ENCODE measurements around the gene GNAS-AS1. TPM values are rescaled to one million over a fixed set of nuclear protein-coding genes. Genes with fewer than 3 reads are reported as not detected.
A peak's percentile ranks its signal among the peaks of the same experiment; 100 is the strongest.

The GNAS-AS1 gene
- total RNA-seq, 1 experiment from 2014 or later: 6.8 TPM

DNA sequence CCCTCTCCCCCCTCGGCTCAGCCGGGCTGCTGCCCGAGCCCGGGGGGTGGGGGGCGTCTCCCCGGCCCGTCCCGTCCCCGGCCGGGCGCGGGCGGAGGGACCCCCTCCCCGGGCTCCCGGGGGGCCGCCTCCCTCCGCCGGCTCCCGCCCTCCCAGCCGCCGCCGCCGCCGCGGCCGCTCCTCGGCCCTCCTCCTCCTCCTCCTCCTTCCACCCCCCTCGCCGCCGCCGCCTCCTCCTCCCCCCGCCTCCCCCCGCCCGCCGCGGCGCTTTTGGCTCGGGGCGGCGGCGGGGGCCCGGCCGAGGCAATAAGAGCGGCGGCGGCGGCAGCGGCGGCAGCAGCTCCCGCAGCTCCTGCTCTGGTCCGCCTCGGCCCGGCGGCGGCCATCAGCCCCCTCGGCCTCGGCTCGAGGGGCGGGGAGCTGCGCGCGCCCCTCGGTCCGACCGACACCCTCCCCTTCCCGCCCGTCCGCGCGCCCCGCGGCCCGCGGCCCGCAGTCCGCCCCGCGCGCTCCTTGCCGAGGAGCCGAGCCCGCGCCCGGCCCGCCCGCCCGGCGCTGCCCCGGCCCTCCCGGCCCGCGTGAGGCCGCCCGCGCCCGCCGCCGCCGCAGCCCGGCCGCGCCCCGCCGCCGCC lies 40.5 kb upstream of the GNAS-AS1 start:
- DNase-seq: peak in 1 of 2 experiments; percentile 67
- H3K9me2 ChIP-seq (ENCODE audit: insufficient read depth): no peaks in the 10 kb centered on the region
- H3K4me1 ChIP-seq (replicated peaks; ENCODE audit: insufficient read depth): peaks cover 34% of the 10 kb centered on the region
- POLR2A ChIA-PET (ENCODE audit: unreplicated experiment): interaction anchor here (0.5 to 0.6 kb wide), 2 partner anchors 141 to 531 kb away, joined by 3 to 7 read pairs; no protein-coding TSS in a partner anchor
- no peaks in the 10 kb centered on the region for H3K27me3 ChIP-seq (ENCODE audit: insufficient read depth, low read depth)
- peak overlapping the region; percentile 82 for H3K4me2 ChIP-seq
- 0 out of 2 replicates have a peak, but pooled peaks cover 20% of the 10 kb centered on the region for H3K36me3 ChIP-seq (ENCODE audit: low read depth)
- H2AFZ ChIP-seq: peak overlapping the region; percentile 78; the same call in 1 of the 2 replicates
- CTCF ChIA-PET: interaction anchor here (0.6 kb wide), 1 partner anchor 140 kb away, joined by 5 read pairs; no protein-coding TSS in a partner anchor
- H3K27ac ChIP-seq: peak overlapping the region; percentile 85; the same call in 1 of the 2 replicates
- H4K20me1 ChIP-seq (ENCODE audit: insufficient read depth): peaks cover 31% of the 10 kb centered on the region
- intact Hi-C loops (cut with micrococcal nuclease; ENCODE audit: unreplicated experiment): loop anchor here (1.0 to 5.0 kb wide), 2 partner anchors 90 to 196 kb away; partner anchors contain the start of gene NELFCD
- BruUV-seq (replicated peaks): no TSS peak
- H3K4me3 ChIP-seq: peak overlapping the region; percentile 83; the same call in 1 of the 2 replicates
- peaks cover under 1% of the 10 kb centered on the region; the same call in 1 of the 2 replicates for H3F3A ChIP-seq (ENCODE audit: insufficient read depth, low read depth)
- no peaks in the 10 kb centered on the region for H3K9me3 ChIP-seq (ENCODE audit: insufficient read depth, low read depth)
- peaks cover 56% of the 10 kb centered on the region for H3K79me2 ChIP-seq (ENCODE audit: low read depth)
- TF ChIP-seq, protein P1, sequence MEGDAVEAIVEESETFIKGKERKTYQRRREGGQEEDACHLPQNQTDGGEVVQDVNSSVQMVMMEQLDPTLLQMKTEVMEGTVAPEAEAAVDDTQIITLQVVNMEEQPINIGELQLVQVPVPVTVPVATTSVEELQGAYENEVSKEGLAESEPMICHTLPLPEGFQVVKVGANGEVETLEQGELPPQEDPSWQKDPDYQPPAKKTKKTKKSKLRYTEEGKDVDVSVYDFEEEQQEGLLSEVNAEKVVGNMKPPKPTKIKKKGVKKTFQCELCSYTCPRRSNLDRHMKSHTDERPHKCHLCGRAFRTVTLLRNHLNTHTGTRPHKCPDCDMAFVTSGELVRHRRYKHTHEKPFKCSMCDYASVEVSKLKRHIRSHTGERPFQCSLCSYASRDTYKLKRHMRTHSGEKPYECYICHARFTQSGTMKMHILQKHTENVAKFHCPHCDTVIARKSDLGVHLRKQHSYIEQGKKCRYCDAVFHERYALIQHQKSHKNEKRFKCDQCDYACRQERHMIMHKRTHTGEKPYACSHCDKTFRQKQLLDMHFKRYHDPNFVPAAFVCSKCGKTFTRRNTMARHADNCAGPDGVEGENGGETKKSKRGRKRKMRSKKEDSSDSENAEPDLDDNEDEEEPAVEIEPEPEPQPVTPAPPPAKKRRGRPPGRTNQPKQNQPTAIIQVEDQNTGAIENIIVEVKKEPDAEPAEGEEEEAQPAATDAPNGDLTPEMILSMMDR (conservative IDR thresholded peaks at IDR 0.05): no peak
- no peak for TF ChIP-seq EZH2 (IDR thresholded peaks at IDR 0.05; ENCODE audit: low read depth)

- no peaks in the 10 kb centered on the region for H3F3A ChIP-seq (ENCODE audit: insufficient read depth, low read depth)
- peak overlapping the region; percentile 78; the same call in 1 of the 2 replicates for H2AFZ ChIP-seq
- POLR2A ChIA-PET (ENCODE audit: unreplicated experiment): interaction anchor here (0.5 to 0.6 kb wide), 2 partner anchors 142 to 530 kb away, joined by 3 to 7 read pairs; no protein-coding TSS in a partner anchor
- peaks cover 34% of the 10 kb centered on the region for H3K4me1 ChIP-seq (replicated peaks; ENCODE audit: insufficient read depth)
- intact Hi-C loops (cut with micrococcal nuclease; ENCODE audit: unreplicated experiment): loop anchor here (1.0 to 5.0 kb wide), 2 partner anchors 91 to 197 kb away; partner anchors contain the start of gene NELFCD
- no peaks in the 10 kb centered on the region for H3K9me2 ChIP-seq (ENCODE audit: insufficient read depth)
- TF ChIP-seq, protein P1 (conservative IDR thresholded peaks at IDR 0.05): no peak
- TF ChIP-seq EZH2 (IDR thresholded peaks at IDR 0.05; ENCODE audit: low read depth): no peak
- CTCF ChIA-PET: no interaction called here
- peak in 1 of 2 experiments; percentile 59 for DNase-seq
- H3K36me3 ChIP-seq (ENCODE audit: low read depth): 0 out of 2 replicates have a peak, but pooled peaks cover 15% of the 10 kb centered on the region
- BruUV-seq (replicated peaks): no TSS peak
- peak overlapping the region; percentile 82 for H3K4me2 ChIP-seq
- H3K27me3 ChIP-seq (ENCODE audit: insufficient read depth, low read depth): no peaks in the 10 kb centered on the region
- H3K9me3 ChIP-seq (ENCODE audit: insufficient read depth, low read depth): no peaks in the 10 kb centered on the region
- peaks cover 50% of the 10 kb centered on the region for H3K79me2 ChIP-seq (ENCODE audit: low read depth)
- peak overlapping the region; percentile 45 for H3K27ac ChIP-seq
- H4K20me1 ChIP-seq (ENCODE audit: insufficient read depth): peaks cover 25% of the 10 kb centered on the region
- peak overlapping the region; percentile 55; the same call in 1 of the 2 replicates for H3K4me3 ChIP-seq
Observed at GRCh38 chr20:58890518-58891085, 39.9 kb upstream of the GNAS-AS1 start.

- intact Hi-C loops (cut with micrococcal nuclease; ENCODE audit: unreplicated experiment): loop anchor here (2.0 to 5.0 kb wide), 2 partner anchors 153 to 197 kb away; partner anchors contain the start of gene PRELID3B
- Histone ChIP-seq H3K27me3 (ENCODE audit: insufficient read depth, low read depth) (no peaks in the 10 kb centered on the region), H3K4me1 (replicated peaks; ENCODE audit: insufficient read depth) (peaks cover 31% of the 10 kb centered on the region), H3K79me2 (ENCODE audit: low read depth) (peaks cover 43% of the 10 kb centered on the region), H3K9me2 (ENCODE audit: insufficient read depth) (no peaks in the 10 kb centered on the region), H3K27ac (peak overlapping the region; percentile 45; the same call in 1 of the 2 replicates), H3K9me3 (ENCODE audit: insufficient read depth, low read depth) (no peaks in the 10 kb centered on the region), H3K4me2 (peak overlapping the region; percentile 82), H3K4me3 (peak overlapping the region; percentile 55; the same call in 1 of the 2 replicates), H3K36me3 (ENCODE audit: low read depth) (0 out of 2 replicates have a peak, but pooled peaks cover 15% of the 10 kb centered on the region), H2AFZ (peak overlapping the region; percentile 78; the same call in 1 of the 2 replicates), H3F3A (ENCODE audit: insufficient read depth, low read depth) (no peaks in the 10 kb centered on the region), H4K20me1 (ENCODE audit: insufficient read depth) (peaks cover 18% of the 10 kb centered on the region)
- ChIA-PET POLR2A (ENCODE audit: unreplicated experiment) (no interaction called here), CTCF (no interaction called here)
- BruUV-seq (replicated peaks): TSS peak; percentile 26
- TF ChIP-seq EZH2 (IDR thresholded peaks at IDR 0.05; ENCODE audit: low read depth): no peak
- TF ChIP-seq, protein P1 (conservative IDR thresholded peaks at IDR 0.05): no peak
- no peak for DNase-seq
Observed at GRCh38 chr20:58889798-58890517, 39.3 kb upstream of the GNAS-AS1 start.
